CD4-positive, alpha-beta T cell (primary cell): ENCODE data around the gene ZSCAN2. TPM values are rescaled to one million over a fixed set of nuclear protein-coding genes. Genes with fewer than 3 reads are reported as not detected.

Experiments
- ATAC-seq: fragments of 200-7000 bp; cut with Tn5 transposase; one replicate; pipeline ENCODE4 v1.10.0; 2022; ENCODE audit warnings: mild to moderate bottlenecking; ENCODE audit not compliant: poor library complexity
- CTCF ChIA-PET: fragments of 350-600 bp; sonication (Branson Sonifier 250); formaldehyde crosslinking; loops from one replicate; lab custom pipeline; 2021; ENCODE audit warnings: antibody characterized with exemption, inconsistent platforms; lab: Charles Lee
- POLR2A ChIA-PET: fragments of 350-600 bp; sonication (Branson Sonifier 250); formaldehyde crosslinking; loops from one replicate; lab custom pipeline; 2021; ENCODE audit warnings: antibody characterized with exemption, inconsistent platforms; lab: Charles Lee
- DNase-seq, 14 experiments: peaks; one replicate each; pipeline ENCODE4 v3.0.0-alpha.2; 2013 to 2020; ENCODE audit warnings: mixed read lengths in 2 of 14
- H3K27ac ChIP-seq, 2 donors: one replicate each; pipeline versions ENCODE4 v1.5.1 to v1.7.0; 2013; ENCODE audit warnings: low read length in 2 of 2, low read depth in 1 of 2, mild to moderate bottlenecking in 1 of 2
- H3K27me3 ChIP-seq, 2 experiments: 1 replicate in 1 of 2; 2 replicates in 1 of 2; pipeline versions ENCODE4 v1.6.1 to v1.7.0; 2013; ENCODE audit warnings: low read length in 2 of 2, control low read depth in 1 of 2, mild to moderate bottlenecking in 1 of 2, moderate library complexity in 1 of 2; ENCODE audit not compliant: insufficient read depth in 2 of 2, control insufficient read depth in 1 of 2
- H3K36me3 ChIP-seq: one replicate; pipeline ENCODE4 v1.6.1; 2013; ENCODE audit warnings: low read length, control low read depth; ENCODE audit not compliant: insufficient read depth
- H3K4me1 ChIP-seq: one replicate; pipeline ENCODE4 v1.6.1; 2013; ENCODE audit warnings: low read length, control low read depth; ENCODE audit not compliant: insufficient read depth
- H3K4me3 ChIP-seq: one replicate; pipeline ENCODE4 v1.5.1; 2013; ENCODE audit warnings: mild to moderate bottlenecking, low read length, moderate library complexity
- H3K9me3 ChIP-seq, 2 experiments: 1 replicate in 1 of 2; 2 replicates in 1 of 2; pipeline versions ENCODE4 v1.6.1 to v1.7.0; 2013; ENCODE audit warnings: low read length in 2 of 2, mild to moderate bottlenecking in 2 of 2, control low read depth in 1 of 2, moderate library complexity in 1 of 2; ENCODE audit not compliant: control insufficient read depth in 1 of 2, insufficient read depth in 1 of 2
- H3K27ac Mint-ChIP-seq: one replicate; pipeline ENCODE4 v1.8.0; 2020; ENCODE audit warnings: mixed read lengths
- H3K27me3 Mint-ChIP-seq: one replicate; pipeline ENCODE4 v1.8.0; 2021; ENCODE audit warnings: mixed read lengths
- H3K36me3 Mint-ChIP-seq: one replicate; pipeline ENCODE4 v1.8.0; 2021; ENCODE audit warnings: low read depth, mixed read lengths
- H3K4me1 Mint-ChIP-seq: one replicate; pipeline ENCODE4 v1.8.0; 2021; ENCODE audit warnings: low read depth, mixed read lengths
- H3K4me3 Mint-ChIP-seq: one replicate; pipeline ENCODE4 v1.8.0; 2020; ENCODE audit warnings: mild to moderate bottlenecking, mixed read lengths
- H3K9me3 Mint-ChIP-seq: one replicate; pipeline ENCODE4 v1.8.0; 2020; ENCODE audit warnings: mixed read lengths
- intact Hi-C, 2 experiments: fragments of 100-400 bp; cut with DNase I in 1 of 2; cut with micrococcal nuclease in 1 of 2; formaldehyde crosslinking; loops; one replicate each; pipeline versions ENCODE4 v1.15.1 to v1.9.0; 2023 to 2025; cut with DNase I, micrococcal nuclease
- total RNA-seq, 174 experiments: library from RNA in 2 of 174; stranded (reverse) in 2 of 174; gene quantifications; one replicate each; pipeline ENCODE4 v1.2.3 and lab custom pipeline; 2021 to 2026
- TF ChIP-seq, protein P1 (sequence below): fragments of 200-600 bp; IDR thresholded peaks from one replicate; pipeline ENCODE4 v1.8.0; 2022; ENCODE audit warnings: antibody characterized with exemption, mild to moderate bottlenecking

Gene ZSCAN2
- total RNA-seq, 2 experiments from 2014 or later: 3.8 to 5.0 TPM

DNA sequence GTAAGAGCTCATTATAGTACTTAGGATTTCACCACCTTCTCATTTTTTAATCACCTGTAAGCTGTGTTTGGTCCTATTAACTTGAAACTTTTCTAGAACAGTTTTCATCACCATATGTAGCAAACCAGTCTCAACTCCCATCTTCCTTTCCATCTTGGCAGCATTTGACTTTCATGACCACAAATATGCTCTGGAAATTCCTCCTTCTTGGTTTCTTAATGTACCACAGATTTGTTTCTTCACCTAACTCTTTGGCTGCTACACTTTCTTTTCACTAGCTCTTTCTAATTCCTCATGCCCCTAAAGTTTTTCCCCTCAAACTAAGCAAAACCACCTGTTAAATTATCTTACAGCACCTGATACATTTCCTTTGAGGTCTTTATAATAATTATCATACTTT lies 70.4 kb downstream of the ZSCAN2 start:
- ChIA-PET CTCF (no interaction called here), POLR2A (interaction anchor here (1.3 kb wide), 1 partner anchor 45 kb away, joined by 4 read pairs; the partner anchor contains the start of gene SEC11A)
- H3K27me3 ChIP-seq: no peaks in the 10 kb centered on the region
- Mint-ChIP-seq H3K27me3 (no peaks in the 10 kb centered on the region), H3K9me3 (no peaks in the 10 kb centered on the region), H3K4me1 (no peaks in the 10 kb centered on the region), H3K4me3 (no peak overlapping the region), H3K36me3 (peaks cover 77% of the 10 kb centered on the region), H3K27ac (no peak overlapping the region)
- H3K4me1 ChIP-seq: no peaks in the 10 kb centered on the region
- no peak overlapping the region for H3K4me3 ChIP-seq
- H3K36me3 ChIP-seq: peaks cover 63% of the 10 kb centered on the region
- H3K9me3 ChIP-seq: no peaks in the 10 kb centered on the region
- H3K27ac ChIP-seq: no peak overlapping the region
- TF ChIP-seq, protein P1, sequence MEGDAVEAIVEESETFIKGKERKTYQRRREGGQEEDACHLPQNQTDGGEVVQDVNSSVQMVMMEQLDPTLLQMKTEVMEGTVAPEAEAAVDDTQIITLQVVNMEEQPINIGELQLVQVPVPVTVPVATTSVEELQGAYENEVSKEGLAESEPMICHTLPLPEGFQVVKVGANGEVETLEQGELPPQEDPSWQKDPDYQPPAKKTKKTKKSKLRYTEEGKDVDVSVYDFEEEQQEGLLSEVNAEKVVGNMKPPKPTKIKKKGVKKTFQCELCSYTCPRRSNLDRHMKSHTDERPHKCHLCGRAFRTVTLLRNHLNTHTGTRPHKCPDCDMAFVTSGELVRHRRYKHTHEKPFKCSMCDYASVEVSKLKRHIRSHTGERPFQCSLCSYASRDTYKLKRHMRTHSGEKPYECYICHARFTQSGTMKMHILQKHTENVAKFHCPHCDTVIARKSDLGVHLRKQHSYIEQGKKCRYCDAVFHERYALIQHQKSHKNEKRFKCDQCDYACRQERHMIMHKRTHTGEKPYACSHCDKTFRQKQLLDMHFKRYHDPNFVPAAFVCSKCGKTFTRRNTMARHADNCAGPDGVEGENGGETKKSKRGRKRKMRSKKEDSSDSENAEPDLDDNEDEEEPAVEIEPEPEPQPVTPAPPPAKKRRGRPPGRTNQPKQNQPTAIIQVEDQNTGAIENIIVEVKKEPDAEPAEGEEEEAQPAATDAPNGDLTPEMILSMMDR: no peak
- no peak for DNase-seq
- no peak for ATAC-seq
- intact Hi-C loops: no loop called here

Other genes starting within 250 kb of the ZSCAN2 start
- gene WDR73, start 53.3 kb downstream of the ZSCAN2 start, total RNA-seq: 10 to 100 TPM; 17.8 to 23.7 TPM
- 1 to 10 TPM; 2.2 to 3.7 TPM for gene NMB, start 57.2 kb downstream of the ZSCAN2 start, total RNA-seq
- gene SEC11A, start 115.1 kb downstream of the ZSCAN2 start, total RNA-seq: 10 to 100 TPM; 44.1 to 47.0 TPM
- 10 to 100 TPM; 37.5 to 38.2 TPM for gene ZNF592, start 147.6 kb downstream of the ZSCAN2 start, total RNA-seq
- under 1 TPM; 0.14 TPM for gene ALPK3, start 216.3 kb downstream of the ZSCAN2 start, total RNA-seq